HG02884 (cell line): ENCODE measurements around the gene OR51A2.
"Not testable (repeated sequence)": the region's sequence is repeated elsewhere in the genome, so short reads cannot be mapped to it uniquely, and the experiment has no call there.

Experiments
- ATAC-seq: cut with Tn5 transposase; IDR thresholded peaks from one replicate; pipeline ENCODE4 v1.9.1; 2021; ENCODE audit warnings: mild to moderate bottlenecking, moderate library complexity; ENCODE audit not compliant: unreplicated experiment

The OR51A2 gene, protein sequence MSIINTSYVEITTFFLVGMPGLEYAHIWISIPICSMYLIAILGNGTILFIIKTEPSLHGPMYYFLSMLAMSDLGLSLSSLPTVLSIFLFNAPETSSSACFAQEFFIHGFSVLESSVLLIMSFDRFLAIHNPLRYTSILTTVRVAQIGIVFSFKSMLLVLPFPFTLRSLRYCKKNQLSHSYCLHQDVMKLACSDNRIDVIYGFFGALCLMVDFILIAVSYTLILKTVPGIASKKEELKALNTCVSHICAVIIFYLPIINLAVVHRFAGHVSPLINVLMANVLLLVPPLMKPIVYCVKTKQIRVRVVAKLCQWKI

DNA sequence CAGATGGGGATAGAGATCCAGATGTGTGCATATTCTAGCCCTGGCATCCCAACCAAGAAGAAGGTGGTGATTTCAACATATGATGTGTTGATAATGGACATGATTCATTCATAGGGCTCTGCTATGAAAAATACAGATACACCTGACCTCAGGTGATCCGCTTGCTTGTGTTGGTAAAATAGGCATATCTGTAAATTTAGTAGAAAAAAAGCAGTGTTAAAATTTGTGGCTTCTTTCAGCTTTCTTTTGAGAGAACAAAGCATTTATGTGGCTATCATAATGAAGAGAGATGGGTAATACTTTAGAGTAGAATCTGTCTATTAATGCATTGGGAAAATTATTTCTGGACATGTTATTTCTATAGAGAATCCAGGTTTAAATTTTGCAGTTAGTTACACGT, at the start of gene OR51A2:
Gene OR51A2, minus strand, starts transcription at position 101 of the 400 bp plus-strand sequence. Its CDS starts 0 bp downstream, at position 101.
- ATAC-seq, result not testable (repeated sequence)

DNA sequence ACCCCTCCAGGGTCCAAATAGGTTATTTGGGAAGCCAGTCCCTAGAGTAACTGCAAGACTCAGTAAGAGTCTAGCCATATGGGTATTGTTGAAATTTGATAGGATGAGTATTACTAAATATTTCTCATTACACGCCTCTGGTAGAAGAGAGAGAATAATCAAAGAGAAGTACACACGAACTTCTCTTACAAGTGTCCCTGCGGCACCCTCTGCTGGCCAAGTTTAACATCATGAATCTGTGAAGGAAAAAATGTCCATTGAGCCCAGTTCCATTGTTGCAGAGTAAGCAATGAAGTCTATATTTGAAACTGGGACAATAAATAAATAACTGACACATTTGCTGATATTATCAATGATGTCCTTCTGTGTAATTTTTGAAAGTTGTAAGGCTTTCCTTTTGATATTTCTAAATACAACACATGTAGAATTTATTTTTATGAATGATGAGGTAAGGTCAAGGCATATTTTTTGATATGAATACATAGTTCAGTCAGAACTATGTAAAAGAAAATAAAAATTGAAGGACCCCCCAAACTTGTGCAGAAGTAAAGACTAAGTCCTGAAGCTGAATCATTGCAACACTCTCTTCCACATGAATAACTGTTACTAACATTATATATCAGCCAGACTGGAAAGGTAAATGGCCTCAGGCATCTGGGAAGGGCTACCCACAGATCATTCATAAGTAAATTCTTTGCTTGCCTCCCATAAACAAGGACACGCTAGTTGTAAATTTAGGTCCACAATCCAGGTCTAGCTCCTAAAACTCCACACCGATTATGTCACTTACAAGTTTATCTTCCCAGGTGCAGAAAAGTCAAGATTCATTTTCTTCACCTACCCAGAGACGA, 49.1 kb upstream of the OR51A2 start:
- ATAC-seq, result peak; percentile 63

DNA sequence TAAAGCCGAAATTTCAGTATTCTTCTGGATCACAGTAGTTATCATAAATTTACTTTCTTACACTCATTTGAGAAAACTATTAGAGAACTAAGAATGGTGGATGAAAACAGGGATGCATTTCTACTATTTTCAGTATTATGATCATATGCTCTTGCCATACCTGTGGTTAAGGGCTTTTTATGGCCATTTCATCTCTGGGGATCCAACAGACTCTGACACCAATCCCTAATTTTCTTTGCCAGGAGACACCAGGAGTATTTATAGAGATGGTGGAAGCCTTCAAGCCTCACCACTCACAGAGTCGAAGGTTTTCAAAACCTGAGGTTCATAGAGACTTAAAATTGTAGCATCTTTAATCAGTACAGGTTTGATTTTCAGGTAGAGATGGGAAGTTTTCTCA, 39.0 kb upstream of the OR51A2 start, which contains the start of gene OR51L1:
Gene OR51L1, plus strand, starts transcription at position 301 of the 400 bp plus-strand sequence. CDS start 4,132 bp downstream, outside the sequence.
- ATAC-seq, result no peak

DNA sequence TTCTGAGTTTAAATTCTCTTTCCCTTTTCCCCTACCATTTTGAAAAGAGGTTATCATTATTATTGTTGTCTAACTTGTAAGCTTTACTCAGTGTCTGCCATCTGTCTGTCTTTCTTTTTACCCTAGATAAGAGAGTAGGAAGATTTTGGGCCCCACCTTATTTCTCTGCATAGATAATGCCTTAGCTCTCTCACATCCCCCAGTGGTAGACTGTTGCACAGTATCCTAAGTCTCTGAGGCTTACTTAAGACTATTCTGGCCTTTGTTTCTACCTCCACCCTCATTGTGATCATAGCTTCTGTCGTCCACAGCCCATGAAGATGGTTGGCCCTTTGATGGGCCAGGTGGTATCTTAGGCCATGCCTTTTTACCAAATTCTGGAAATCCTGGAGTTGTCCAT, 35.5 kb upstream of the OR51A2 start:
- no peak for ATAC-seq

DNA sequence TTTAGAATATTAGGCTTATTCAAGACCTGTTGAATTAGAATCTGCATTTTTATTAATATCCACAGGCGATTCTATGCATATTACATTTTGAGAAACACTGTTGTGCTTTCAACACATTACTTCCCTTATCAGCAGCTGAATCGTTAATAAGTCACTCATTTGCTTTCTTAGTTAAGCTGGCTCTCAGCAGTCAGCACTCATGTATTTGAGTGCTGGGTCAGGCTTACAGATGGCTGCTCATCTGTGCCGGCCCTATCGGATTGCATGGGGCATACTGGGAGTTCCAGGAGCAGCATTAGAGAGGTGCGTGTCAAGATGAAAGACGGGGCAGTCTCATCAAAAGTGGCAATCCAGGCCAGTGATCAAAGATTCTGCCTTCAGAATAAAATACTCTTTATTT, 28.3 kb upstream of the OR51A2 start:
- ATAC-seq, result no peak

DNA sequence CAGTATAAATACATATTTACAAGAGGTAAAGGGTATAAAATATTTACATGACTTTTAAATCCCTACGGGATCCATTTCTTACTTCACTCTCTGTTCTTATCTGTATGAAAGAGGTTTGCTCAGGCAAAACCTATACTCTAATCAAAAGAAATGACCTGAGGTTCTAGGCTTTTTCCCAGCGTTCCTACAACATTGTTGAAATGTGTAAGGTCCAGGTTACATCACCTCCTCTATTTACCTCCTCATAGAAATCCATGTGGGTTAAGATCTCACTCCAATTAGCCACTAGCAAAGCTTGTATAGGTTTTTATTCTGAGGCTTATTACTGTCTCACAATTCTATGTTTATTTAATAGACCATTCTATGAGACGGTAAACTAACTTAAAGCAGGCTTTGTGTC, 27.2 kb upstream of the OR51A2 start:
- ATAC-seq, result no peak

DNA sequence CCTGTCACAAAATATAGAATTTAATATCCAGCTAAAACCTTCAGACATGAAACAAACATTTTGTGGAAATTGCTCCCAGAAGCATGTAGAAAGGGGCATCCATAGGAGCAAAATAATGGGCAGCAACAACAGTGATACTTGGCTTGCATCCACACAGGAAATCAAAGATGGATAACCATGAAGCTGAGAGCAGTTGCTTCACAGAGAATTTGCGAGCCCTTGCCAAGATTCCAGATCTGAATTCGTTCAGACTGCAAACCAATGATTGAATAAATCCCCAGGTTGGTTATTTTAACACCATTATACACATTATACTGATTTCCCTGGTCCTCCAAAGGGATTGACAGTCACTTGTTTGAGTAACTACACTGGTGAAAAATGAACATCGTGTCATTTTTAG, 23.5 kb upstream of the OR51A2 start:
- ATAC-seq, result no peak

DNA sequence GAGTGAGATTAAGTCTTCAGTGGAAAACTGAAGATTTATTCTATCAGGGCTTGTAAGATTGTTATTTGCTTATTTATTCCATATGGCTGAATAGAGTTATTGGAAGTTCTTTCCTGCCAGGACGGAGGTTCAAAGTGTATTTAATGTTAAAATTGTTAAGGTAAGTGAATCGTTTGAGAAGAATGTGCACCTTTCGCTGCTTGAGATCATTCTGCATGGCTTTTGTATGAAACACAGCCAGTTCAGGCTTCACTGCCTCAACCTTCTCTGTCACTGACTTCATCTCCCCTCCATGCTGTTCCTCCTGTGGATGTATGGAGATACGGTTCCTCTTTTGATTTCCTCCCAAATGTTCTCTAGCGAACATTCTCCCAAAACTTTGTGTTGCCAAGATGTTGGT, 19.9 kb upstream of the OR51A2 start:
- ATAC-seq, result no peak

DNA sequence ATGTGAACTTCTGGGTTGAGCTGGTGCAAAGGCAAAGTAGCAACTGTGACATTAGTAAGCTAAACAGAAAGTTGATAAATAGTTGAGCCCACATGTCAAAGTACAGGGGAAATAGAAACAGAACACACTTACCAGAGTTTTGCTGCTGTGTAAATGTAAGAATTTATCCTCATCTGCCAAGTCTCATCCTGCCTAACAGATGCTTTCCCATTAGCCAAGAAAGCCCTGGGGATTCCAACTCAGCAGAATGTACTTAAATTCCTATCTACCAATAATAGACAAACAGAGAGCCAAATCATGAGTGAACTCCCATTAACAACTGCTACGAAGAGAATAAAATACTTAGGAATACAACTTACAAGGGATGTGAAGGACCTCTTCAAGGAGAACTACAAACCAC, 7.3 kb upstream of the OR51A2 start:
- no peak for ATAC-seq

DNA sequence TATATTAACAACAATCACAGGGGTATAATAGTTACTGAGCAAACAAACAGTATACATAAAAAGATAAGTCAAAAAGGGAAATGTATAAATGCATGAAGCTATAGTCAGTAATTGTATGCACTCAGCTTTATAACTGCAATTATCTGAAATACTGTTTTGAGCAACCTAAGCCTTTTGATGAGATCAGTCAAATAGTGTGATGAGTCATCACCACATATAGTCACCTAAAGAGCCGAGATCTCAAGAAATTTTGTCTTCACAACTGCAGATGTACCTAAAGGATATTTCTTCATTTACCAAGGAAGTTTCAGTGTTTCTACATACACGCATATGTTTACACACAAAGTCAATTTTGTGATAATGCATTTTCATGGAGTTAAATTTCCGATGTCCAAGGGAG, 5.4 kb upstream of the OR51A2 start:
- no peak for ATAC-seq

DNA sequence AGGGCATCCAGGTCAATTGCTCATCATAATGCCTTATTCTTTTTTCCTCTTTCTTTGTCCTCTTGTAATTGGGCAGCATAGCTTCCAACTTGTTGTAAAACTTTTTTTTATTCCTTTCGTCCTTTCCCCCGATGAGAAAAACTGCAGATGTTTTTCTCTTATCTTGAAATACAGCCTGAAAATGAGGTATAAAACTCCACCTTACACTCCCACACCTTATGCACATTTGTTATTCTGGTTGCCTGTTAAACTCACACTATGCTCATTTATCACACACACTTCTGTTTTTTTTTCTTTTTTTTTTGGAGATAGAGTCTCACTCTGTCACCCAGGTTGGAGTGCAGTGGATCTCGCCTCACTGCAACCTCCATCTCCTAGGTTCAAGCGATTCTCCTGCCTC, 1.9 kb upstream of the OR51A2 start:
- no peak for ATAC-seq

DNA sequence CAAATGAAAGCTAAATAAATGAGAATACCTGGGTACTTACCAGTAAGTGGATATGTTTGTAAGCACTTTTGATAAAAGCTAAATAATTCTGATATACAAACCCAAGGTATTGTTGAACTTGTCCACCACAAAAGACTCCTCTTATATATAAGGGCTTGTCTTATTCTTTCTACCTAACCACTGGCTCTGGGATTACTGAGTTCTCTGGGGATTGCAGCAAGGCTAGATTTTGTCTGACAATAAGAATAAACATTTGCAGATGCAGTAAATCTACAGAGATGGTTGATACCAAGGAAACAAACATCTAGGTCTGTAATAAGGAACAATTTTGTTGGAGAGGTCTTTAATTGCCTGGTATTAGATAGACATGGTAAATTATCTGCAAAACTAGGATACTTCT, 8.0 kb downstream of the OR51A2 start, which contains the start of gene OR51A4:
Gene OR51A4, minus strand, starts transcription at position 101 of the 400 bp plus-strand sequence. CDS start 505 bp downstream, outside the sequence.
- ATAC-seq, result no peak

DNA sequence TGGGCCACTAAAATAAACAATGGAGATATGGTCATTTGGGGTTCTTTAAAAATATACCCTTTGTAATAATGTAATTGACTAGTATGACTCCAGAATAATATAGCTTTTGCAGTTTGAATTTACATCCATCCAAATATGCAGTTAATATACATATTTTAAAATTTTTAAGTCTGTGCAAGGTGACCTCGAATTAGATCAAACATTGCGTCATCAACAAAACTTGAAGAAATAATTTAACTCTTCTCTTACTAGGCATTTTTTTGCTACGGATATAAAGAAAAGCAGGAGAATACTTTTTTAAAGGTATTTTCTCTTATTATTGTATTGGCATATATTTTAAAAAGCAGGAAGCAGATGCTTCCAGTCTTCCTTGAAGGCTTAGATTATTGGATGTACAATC, 18.8 kb downstream of the OR51A2 start:
- no peak for ATAC-seq

DNA sequence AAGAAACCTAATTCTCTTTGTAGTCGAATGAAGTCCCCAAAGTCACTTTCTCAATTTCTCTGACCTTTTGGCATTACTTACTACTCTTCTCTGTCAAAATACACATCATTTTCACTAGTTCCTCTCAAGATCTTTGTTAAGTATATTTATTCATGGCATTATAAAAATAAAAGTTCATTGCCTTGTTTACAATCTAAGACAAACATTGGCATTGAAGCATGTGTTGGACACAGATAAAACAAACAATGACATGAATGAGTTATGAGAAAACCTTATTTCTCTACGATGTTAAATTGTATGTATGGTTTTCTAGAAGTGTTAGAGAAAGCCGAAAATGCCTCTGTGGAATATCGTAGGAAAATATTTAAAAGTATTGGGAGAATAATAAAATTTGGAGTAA, 22.8 kb downstream of the OR51A2 start:
- ATAC-seq, result no peak

DNA sequence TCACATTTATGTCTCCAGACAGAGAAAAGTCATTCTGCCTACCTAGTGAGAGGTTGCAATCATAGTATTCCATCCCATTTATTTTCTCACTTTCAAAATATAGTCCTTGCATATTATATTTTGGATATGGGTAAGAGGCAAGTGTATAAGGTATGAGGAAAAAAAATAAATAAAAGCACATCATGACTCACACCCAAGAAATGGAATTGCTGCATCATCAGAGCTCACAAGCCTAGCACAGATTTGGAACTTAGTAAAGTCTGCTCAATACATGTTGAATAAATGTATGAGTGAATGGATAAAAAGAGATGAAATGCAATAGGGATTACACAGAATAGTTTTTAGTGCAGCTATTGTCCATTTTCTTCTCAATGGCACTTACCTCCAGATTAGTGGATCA, 28.9 kb downstream of the OR51A2 start:
- no peak for ATAC-seq

DNA sequence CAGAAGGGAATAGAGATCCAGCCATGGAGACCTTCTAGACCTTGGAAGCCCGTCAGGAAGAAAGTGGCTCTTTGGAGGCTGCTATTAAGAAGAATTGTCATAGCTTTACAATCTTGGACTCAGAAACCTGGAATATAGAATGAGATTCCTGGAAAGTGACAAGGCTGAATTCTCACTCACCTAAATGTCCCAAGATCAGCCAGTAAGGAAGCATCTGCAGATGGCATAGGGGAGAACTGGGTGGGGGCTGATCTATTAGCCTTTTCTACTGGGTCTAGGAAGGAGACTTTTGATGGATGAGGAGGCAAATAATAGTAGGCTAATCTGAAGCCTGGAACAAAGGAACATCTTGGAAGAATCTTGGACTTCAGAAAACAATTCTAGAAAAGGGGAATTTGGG, 31.3 kb downstream of the OR51A2 start, which contains the start of gene OR51G1:
Gene OR51G1, minus strand, starts transcription at position 101 of the 400 bp plus-strand sequence. Its CDS starts 0 bp downstream, at position 101.
- no peak for ATAC-seq

DNA sequence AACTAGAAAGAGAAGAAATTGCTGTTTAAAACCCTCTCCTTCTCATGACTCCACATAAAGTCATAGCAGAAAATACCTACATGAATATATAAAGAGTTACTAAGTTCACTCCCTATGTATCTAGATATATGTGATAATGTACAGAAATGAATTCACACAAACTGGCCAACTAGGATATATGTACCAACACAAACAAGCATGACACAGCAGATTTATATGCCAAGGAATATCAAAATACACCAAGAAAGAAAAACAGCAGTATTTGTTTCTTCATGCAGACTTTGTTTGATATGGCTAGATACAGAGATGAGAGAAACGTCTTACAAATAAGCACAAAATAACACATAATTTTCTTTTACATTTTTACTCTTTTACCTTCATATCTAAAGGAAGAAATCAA, 33.2 kb downstream of the OR51A2 start:
- no peak for ATAC-seq

DNA sequence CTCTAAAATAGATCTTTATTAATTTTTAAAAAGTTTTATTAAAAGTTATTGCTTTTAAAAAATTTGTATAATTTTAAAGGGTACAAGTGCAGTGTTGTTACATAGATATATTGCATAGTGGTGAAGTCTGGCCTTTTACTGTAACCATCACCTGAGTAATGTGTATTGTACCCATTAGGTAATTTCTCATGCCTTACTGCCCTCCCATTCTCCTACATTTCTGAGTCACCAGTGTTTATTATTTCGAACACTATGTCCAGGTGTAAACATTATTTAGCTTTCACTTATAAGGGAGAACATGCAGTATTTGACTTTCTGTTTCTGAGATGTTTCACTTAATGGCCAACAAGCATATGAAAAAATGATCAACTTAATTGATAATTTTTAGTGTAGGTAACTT, 33.7 kb downstream of the OR51A2 start:
- ATAC-seq, result no peak

DNA sequence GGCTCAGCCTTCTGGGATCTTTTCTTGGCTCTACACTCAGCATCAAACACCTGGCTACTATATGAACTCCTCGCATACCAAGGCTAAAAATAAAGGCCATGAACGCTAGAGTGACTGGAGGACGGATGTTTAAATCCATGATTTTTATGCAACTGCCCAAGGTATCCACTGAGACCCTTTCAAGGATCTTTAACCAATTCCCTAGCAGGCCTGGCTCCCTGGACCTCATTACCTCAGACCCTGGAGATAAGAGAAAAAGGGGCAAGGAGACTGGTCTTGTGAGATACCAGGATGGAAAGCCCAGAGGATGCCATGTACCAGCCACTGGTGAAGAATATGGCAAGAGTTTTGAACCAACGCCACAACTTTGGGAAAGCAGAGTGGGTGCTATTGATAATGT, 36.3 kb downstream of the OR51A2 start, which contains the start of gene OR51G2:
Gene OR51G2, minus strand, starts transcription at position 101 of the 400 bp plus-strand sequence. CDS start 3,687 bp downstream, outside the sequence.
- ATAC-seq, result no peak

DNA sequence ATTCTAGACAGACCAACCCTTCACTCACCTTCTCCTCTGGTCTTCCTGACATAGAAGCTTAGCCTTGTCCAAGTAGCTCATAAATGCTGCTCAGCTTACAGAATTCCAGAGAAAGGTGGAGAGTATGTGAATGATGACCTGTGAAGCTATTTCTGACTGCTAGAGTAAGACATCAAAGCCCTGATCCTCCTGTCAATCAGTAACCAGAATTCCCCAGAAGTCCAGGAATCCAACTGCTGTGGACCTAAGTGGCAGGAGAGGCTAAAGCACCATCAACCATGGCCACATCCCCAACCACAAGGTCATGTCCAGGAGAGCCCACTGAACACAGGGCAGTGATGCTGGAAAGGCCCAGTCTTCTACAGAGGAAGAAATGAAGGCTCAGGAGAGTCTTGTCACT, 38.9 kb downstream of the OR51A2 start:
- no peak for ATAC-seq
